ENCODE measurements around the gene NTRK2.

The NTRK2 gene

DNA sequence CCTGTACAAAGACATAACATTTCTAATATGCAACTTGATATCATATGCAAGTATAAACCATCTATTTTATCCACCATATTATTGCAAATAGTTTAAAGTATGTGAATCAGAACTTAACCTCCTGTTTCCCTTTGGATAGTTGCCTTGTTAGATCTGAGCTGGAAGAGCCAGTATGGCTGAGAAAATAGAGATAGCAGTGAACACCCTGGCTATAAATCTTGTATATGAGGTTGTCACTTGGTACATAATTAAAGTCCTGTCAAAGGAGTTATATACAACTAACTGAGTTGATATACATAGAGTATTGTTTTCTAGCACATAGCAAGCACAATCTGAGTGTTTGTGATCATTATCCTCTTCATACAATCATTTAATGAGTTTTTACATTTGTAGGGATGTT, 272.3 kb downstream of the NTRK2 start:
- no peak overlapping the region for H4K8ac ChIP-seq (ENCODE audit: low read depth, low read length)
- no peak overlapping the region for H4K91ac ChIP-seq (ENCODE audit: low read depth, low read length)
- no peak overlapping the region for H2AK5ac ChIP-seq (ENCODE audit: low read length)
- H3K27ac ChIP-seq (ENCODE audit: low read depth, low read length): no peak overlapping the region
- no peaks in the 10 kb centered on the region for H3K79me1 ChIP-seq (ENCODE audit: low read length)
- H3K27me3 ChIP-seq (ENCODE audit: insufficient read depth, low read length): no peaks in the 10 kb centered on the region
- H3K18ac ChIP-seq (ENCODE audit: low read length): no peak overlapping the region
- no peak overlapping the region for H3K14ac ChIP-seq (ENCODE audit: low read length)
- H2BK120ac ChIP-seq (ENCODE audit: insufficient read depth, low read length, poor library complexity): no peak overlapping the region
- H3K79me2 ChIP-seq (ENCODE audit: control insufficient read depth, insufficient read depth, low read length, poor library complexity): no peaks in the 10 kb centered on the region
- H3K23ac ChIP-seq (ENCODE audit: low read length): no peak overlapping the region
- no peak overlapping the region for H3K4ac ChIP-seq (ENCODE audit: low read depth, low read length)
- H3K4me3 ChIP-seq (ENCODE audit: low read depth, low read length): no peak overlapping the region
- no peak for DNase-seq
- no peak overlapping the region for H2AFZ ChIP-seq (ENCODE audit: insufficient read depth, low read length, poor library complexity)
- H4K12ac ChIP-seq (ENCODE audit: low read depth, low read length): no peak overlapping the region
- peaks cover 0 to 2% of the 10 kb centered on the region in 2 experiments for H3K4me1 ChIP-seq (ENCODE audit: control insufficient read depth in 1 of 2, insufficient read depth in 2 of 2, low read length in 2 of 2)
- no peaks in the 10 kb centered on the region for H3K36me3 ChIP-seq (ENCODE audit: control insufficient read depth in 1 of 2, insufficient read depth in 2 of 2, low read length in 2 of 2)
- no peak overlapping the region for H3K4me2 ChIP-seq (ENCODE audit: low read length)
- H2BK12ac ChIP-seq (ENCODE audit: low read length): no peak overlapping the region
- H3K9ac ChIP-seq (ENCODE audit: low read length): no peak overlapping the region
- no peak overlapping the region for H2BK5ac ChIP-seq (ENCODE audit: low read depth, low read length, poor library complexity)
- H3K9me3 ChIP-seq (ENCODE audit: insufficient read depth, low read depth, low read length): no peaks in the 10 kb centered on the region

DNA sequence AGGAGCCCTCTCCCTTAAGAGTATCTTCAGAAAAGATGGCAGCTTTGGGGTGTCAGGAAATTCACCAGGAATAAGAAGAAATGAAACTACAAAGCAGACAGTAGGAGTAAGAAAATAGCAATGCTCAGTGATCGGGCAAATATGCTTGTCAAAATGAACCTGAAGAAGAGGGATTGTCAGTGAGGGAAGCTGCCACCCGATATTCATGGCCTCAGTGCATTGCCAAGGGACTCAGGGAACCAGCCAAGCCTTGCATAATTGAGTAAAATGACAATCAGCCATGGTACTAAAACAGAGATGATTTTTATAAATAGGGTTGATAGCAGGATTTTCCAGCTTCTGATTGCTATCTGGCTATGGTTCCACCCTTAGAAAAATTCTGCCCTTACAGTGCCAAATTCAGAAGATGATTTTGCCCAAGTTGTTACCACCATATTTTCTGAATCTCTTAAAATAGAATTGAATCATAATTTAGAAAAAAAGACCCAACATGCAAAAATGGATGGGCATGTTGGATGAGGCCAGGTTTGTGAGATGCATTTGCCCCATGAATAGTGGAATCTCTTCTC, 274.0 kb downstream of the NTRK2 start:
- peaks cover 0 to 2% of the 10 kb centered on the region in 2 experiments for H3K4me1 ChIP-seq (ENCODE audit: control insufficient read depth in 1 of 2, insufficient read depth in 2 of 2, low read length in 2 of 2)
- H3K9me3 ChIP-seq (ENCODE audit: insufficient read depth, low read depth, low read length): no peaks in the 10 kb centered on the region
- H2BK5ac ChIP-seq (ENCODE audit: low read depth, low read length, poor library complexity): no peak overlapping the region
- no peak overlapping the region for H3K18ac ChIP-seq (ENCODE audit: low read length)
- no peak overlapping the region for H4K12ac ChIP-seq (ENCODE audit: low read depth, low read length)
- H2AFZ ChIP-seq (ENCODE audit: insufficient read depth, low read length, poor library complexity): no peak overlapping the region
- no peak overlapping the region for H3K4me3 ChIP-seq (ENCODE audit: low read depth, low read length)
- no peak overlapping the region for H3K27ac ChIP-seq (ENCODE audit: low read depth, low read length)
- no peak overlapping the region for H4K8ac ChIP-seq (ENCODE audit: low read depth, low read length)
- H3K9ac ChIP-seq (ENCODE audit: low read length): no peak overlapping the region
- no peak overlapping the region for H3K23ac ChIP-seq (ENCODE audit: low read length)
- H4K91ac ChIP-seq (ENCODE audit: low read depth, low read length): no peak overlapping the region
- no peak overlapping the region for H3K14ac ChIP-seq (ENCODE audit: low read length)
- no peak overlapping the region for H3K4ac ChIP-seq (ENCODE audit: low read depth, low read length)
- WGBS (ENCODE audit: extremely low coverage, insufficient coverage, insufficient read length): no CpG with 5 or more reads among the region's 2 CpGs
- no peak overlapping the region for H2BK120ac ChIP-seq (ENCODE audit: insufficient read depth, low read length, poor library complexity)
- no peaks in the 10 kb centered on the region for H3K79me2 ChIP-seq (ENCODE audit: control insufficient read depth, insufficient read depth, low read length, poor library complexity)
- DNase-seq: no peak
- no peak overlapping the region for H3K4me2 ChIP-seq (ENCODE audit: low read length)
- H3K79me1 ChIP-seq (ENCODE audit: low read length): no peaks in the 10 kb centered on the region
- H2BK12ac ChIP-seq (ENCODE audit: low read length): no peak overlapping the region
- no peaks in the 10 kb centered on the region for H3K36me3 ChIP-seq (ENCODE audit: control insufficient read depth in 1 of 2, insufficient read depth in 2 of 2, low read length in 2 of 2)
- no peak overlapping the region for H2AK5ac ChIP-seq (ENCODE audit: low read length)
- no peaks in the 10 kb centered on the region for H3K27me3 ChIP-seq (ENCODE audit: insufficient read depth, low read length)

- H2AK5ac ChIP-seq (ENCODE audit: low read length): no peak overlapping the region
- no peaks in the 10 kb centered on the region for H3K9me3 ChIP-seq (ENCODE audit: insufficient read depth, low read depth, low read length)
- no peak overlapping the region for H3K4me3 ChIP-seq (ENCODE audit: low read depth, low read length)
- no peak overlapping the region for H4K91ac ChIP-seq (ENCODE audit: low read depth, low read length)
- H2BK5ac ChIP-seq (ENCODE audit: low read depth, low read length, poor library complexity): no peak overlapping the region
- H3K79me1 ChIP-seq (ENCODE audit: low read length): no peaks in the 10 kb centered on the region
- no peak overlapping the region for H2AFZ ChIP-seq (ENCODE audit: insufficient read depth, low read length, poor library complexity)
- H3K4me1 ChIP-seq (ENCODE audit: control insufficient read depth in 1 of 2, insufficient read depth in 2 of 2, low read length in 2 of 2): no peaks in the 10 kb centered on the region
- no peaks in the 10 kb centered on the region for H3K27me3 ChIP-seq (ENCODE audit: insufficient read depth, low read length)
- H3K36me3 ChIP-seq (ENCODE audit: control insufficient read depth in 1 of 2, insufficient read depth in 2 of 2, low read length in 2 of 2): no peaks in the 10 kb centered on the region
- no peak overlapping the region for H3K4ac ChIP-seq (ENCODE audit: low read depth, low read length)
- H4K8ac ChIP-seq (ENCODE audit: low read depth, low read length): no peak overlapping the region
- DNase-seq: peak in 1 of 2 donors; percentile 45
- H4K12ac ChIP-seq (ENCODE audit: low read depth, low read length): no peak overlapping the region
- WGBS (ENCODE audit: extremely low coverage, insufficient coverage, insufficient read length): no CpG with 5 or more reads among the region's 8 CpGs
- no peak overlapping the region for H3K9ac ChIP-seq (ENCODE audit: low read length)
- no peak overlapping the region for H2BK120ac ChIP-seq (ENCODE audit: insufficient read depth, low read length, poor library complexity)
- H3K4me2 ChIP-seq (ENCODE audit: low read length): no peak overlapping the region
- no peak overlapping the region for H2BK12ac ChIP-seq (ENCODE audit: low read length)
- no peak overlapping the region for H3K18ac ChIP-seq (ENCODE audit: low read length)
- no peak overlapping the region for H3K14ac ChIP-seq (ENCODE audit: low read length)
- no peak overlapping the region for H3K23ac ChIP-seq (ENCODE audit: low read length)
- no peak overlapping the region for H3K27ac ChIP-seq (ENCODE audit: low read depth, low read length)
- H3K79me2 ChIP-seq (ENCODE audit: control insufficient read depth, insufficient read depth, low read length, poor library complexity): no peaks in the 10 kb centered on the region
These were observed 276.5 kb downstream of the NTRK2 start for GRCh38 chr9:84945878-84946538.

GRCh38 chr9:84947412-84947972, 278.0 kb downstream of the NTRK2 start:
- Histone ChIP-seq H3K27ac (ENCODE audit: low read depth, low read length) (no peak overlapping the region), H2AFZ (ENCODE audit: insufficient read depth, low read length, poor library complexity) (no peak overlapping the region), H2BK5ac (ENCODE audit: low read depth, low read length, poor library complexity) (no peak overlapping the region), H3K23ac (ENCODE audit: low read length) (no peak overlapping the region), H4K8ac (ENCODE audit: low read depth, low read length) (no peak overlapping the region), H4K91ac (ENCODE audit: low read depth, low read length) (no peak overlapping the region), H3K14ac (ENCODE audit: low read length) (no peak overlapping the region), H3K79me1 (ENCODE audit: low read length) (no peaks in the 10 kb centered on the region), H3K36me3 (ENCODE audit: control insufficient read depth in 1 of 2, insufficient read depth in 2 of 2, low read length in 2 of 2) (no peaks in the 10 kb centered on the region), H2BK12ac (ENCODE audit: low read length) (no peak overlapping the region), H3K4me3 (ENCODE audit: low read depth, low read length) (no peak overlapping the region), H2AK5ac (ENCODE audit: low read length) (no peak overlapping the region), H3K4me2 (ENCODE audit: low read length) (no peak overlapping the region), H3K4ac (ENCODE audit: low read depth, low read length) (no peak overlapping the region), H2BK120ac (ENCODE audit: insufficient read depth, low read length, poor library complexity) (no peak overlapping the region), H3K4me1 (ENCODE audit: control insufficient read depth in 1 of 2, insufficient read depth in 2 of 2, low read length in 2 of 2) (no peaks in the 10 kb centered on the region), H3K18ac (ENCODE audit: low read length) (no peak overlapping the region), H4K12ac (ENCODE audit: low read depth, low read length) (no peak overlapping the region), H3K9me3 (ENCODE audit: insufficient read depth, low read depth, low read length) (no peaks in the 10 kb centered on the region), H3K79me2 (ENCODE audit: control insufficient read depth, insufficient read depth, low read length, poor library complexity) (no peaks in the 10 kb centered on the region), H3K27me3 (ENCODE audit: insufficient read depth, low read length) (no peaks in the 10 kb centered on the region), H3K9ac (ENCODE audit: low read length) (no peak overlapping the region)
- DNase-seq: peak; percentile 6 to 32
- whole genome bisulfite sequencing (ENCODE audit: extremely low coverage, insufficient coverage, insufficient read length): no CpG with 5 or more reads among the region's 5 CpGs

Measured in trophoblast cell (in vitro differentiated cells and primary cell).